RWPE2 (cell line): Measurements from ENCODE around the gene ELL.

ENCODE experiments used
- ATAC-seq: fragments of 200-7000 bp; cut with Tn5 transposase; 3 replicates; pipeline ENCODE4 v1.9.1; 2021; ENCODE audit warnings: low read depth
- DNase-seq: peaks from one replicate; pipeline ENCODE4 v3.0.0-alpha.2; 2020; ENCODE audit warnings: low spot score
- H3K27ac ChIP-seq: fragments of 450-650 bp; 2 replicates; pipeline ENCODE4 v1.5.1; 2017; ENCODE audit warnings: mild to moderate bottlenecking; ENCODE audit not compliant: poor library complexity, severe bottlenecking
- H3K27me3 ChIP-seq: fragments of 250-450 bp; sonication (Bioruptor Pico); 2 replicates; pipeline ENCODE4 v1.5.1; 2021; ENCODE audit warnings: mild to moderate bottlenecking, moderate library complexity; ENCODE audit not compliant: insufficient read depth, poor library complexity, severe bottlenecking
- H3K36me3 ChIP-seq: fragments of 250-450 bp; sonication (Bioruptor Pico); 2 replicates; pipeline ENCODE4 v1.5.1; 2020; ENCODE audit warnings: low read depth, mild to moderate bottlenecking, moderate library complexity
- H3K4me1 ChIP-seq: fragments of 250-450 bp; sonication (Bioruptor Pico); 2 replicates; pipeline ENCODE4 v1.5.1; 2021; ENCODE audit warnings: mild to moderate bottlenecking, moderate library complexity; ENCODE audit not compliant: insufficient read depth, poor library complexity, severe bottlenecking
- H3K4me3 ChIP-seq: fragments of 250-450 bp; sonication (Bioruptor Pico); 2 replicates; pipeline ENCODE4 v1.5.1; 2021; ENCODE audit warnings: mild to moderate bottlenecking, moderate library complexity; ENCODE audit not compliant: severe bottlenecking
- H3K9me3 ChIP-seq: fragments of 250-450 bp; sonication (Bioruptor Pico); 2 replicates; pipeline ENCODE4 v1.5.1; 2021; ENCODE audit warnings: mild to moderate bottlenecking, moderate library complexity; ENCODE audit not compliant: severe bottlenecking
- CTCF ChIP-seq: fragments of 450-650 bp; IDR thresholded peaks from one replicate; pipeline ENCODE4 v1.5.1; 2017; ENCODE audit warnings: mild to moderate bottlenecking, moderate library complexity; ENCODE audit not compliant: poor library complexity, severe bottlenecking

ELL gene

GRCh38 chr19:18466354-18466753 lies 55.5 kb downstream of the ELL start:
- H3K4me1 ChIP-seq: no peaks in the 10 kb centered on the region
- peaks cover 31% of the 10 kb centered on the region for H3K36me3 ChIP-seq
- no peak overlapping the region for H3K27ac ChIP-seq
- ATAC-seq (no peak), DNase-seq (no peak)
- no peak for TF ChIP-seq CTCF
- no peaks in the 10 kb centered on the region for H3K9me3 ChIP-seq
- no peaks in the 10 kb centered on the region for H3K27me3 ChIP-seq
- no peak overlapping the region for H3K4me3 ChIP-seq

- ATAC-seq (no peak), DNase-seq (no peak)
- Histone ChIP-seq H3K4me1 (peaks cover 4% of the 10 kb centered on the region), H3K36me3 (peaks cover 31% of the 10 kb centered on the region), H3K4me3 (no peak overlapping the region), H3K27ac (no peak overlapping the region), H3K27me3 (no peaks in the 10 kb centered on the region), H3K9me3 (no peaks in the 10 kb centered on the region)
- TF ChIP-seq CTCF: no peak
Measured at GRCh38 chr19:18465964-18466339, 55.9 kb downstream of the ELL start.

- Histone ChIP-seq H3K4me3 (no peak overlapping the region), H3K27ac (peak overlapping the region; percentile 20), H3K36me3 (peaks cover 28% of the 10 kb centered on the region), H3K9me3 (no peaks in the 10 kb centered on the region), H3K4me1 (peaks cover 10% of the 10 kb centered on the region), H3K27me3 (no peaks in the 10 kb centered on the region)
- ATAC-seq (no peak), DNase-seq (no peak)
- TF ChIP-seq CTCF: no peak
Measured at GRCh38 chr19:18465214-18465963, 56.5 kb downstream of the ELL start.

GRCh38 chr19:18464646-18465045 lies 57.2 kb downstream of the ELL start:
- DNase-seq (no peak), ATAC-seq (no peak)
- H3K4me3 ChIP-seq: no peak overlapping the region
- H3K27ac ChIP-seq: peak overlapping the region; percentile 20
- H3K9me3 ChIP-seq: no peaks in the 10 kb centered on the region
- H3K27me3 ChIP-seq: no peaks in the 10 kb centered on the region
- H3K36me3 ChIP-seq: peaks cover 28% of the 10 kb centered on the region
- TF ChIP-seq CTCF: no peak
- peaks cover 17% of the 10 kb centered on the region for H3K4me1 ChIP-seq

GRCh38 chr19:18461471-18461870 lies 60.4 kb downstream of the ELL start:
- peak overlapping the region; percentile 87 for H3K27ac ChIP-seq
- H3K4me1 ChIP-seq: peaks cover 20% of the 10 kb centered on the region
- H3K4me3 ChIP-seq: no peak overlapping the region
- no peak for TF ChIP-seq CTCF
- H3K27me3 ChIP-seq: no peaks in the 10 kb centered on the region
- H3K9me3 ChIP-seq: no peaks in the 10 kb centered on the region
- H3K36me3 ChIP-seq: peaks cover 45% of the 10 kb centered on the region
- no peak for DNase-seq
- ATAC-seq: no peak
